Measurements from ENCODE around the gene EFCAB7.

DNA sequence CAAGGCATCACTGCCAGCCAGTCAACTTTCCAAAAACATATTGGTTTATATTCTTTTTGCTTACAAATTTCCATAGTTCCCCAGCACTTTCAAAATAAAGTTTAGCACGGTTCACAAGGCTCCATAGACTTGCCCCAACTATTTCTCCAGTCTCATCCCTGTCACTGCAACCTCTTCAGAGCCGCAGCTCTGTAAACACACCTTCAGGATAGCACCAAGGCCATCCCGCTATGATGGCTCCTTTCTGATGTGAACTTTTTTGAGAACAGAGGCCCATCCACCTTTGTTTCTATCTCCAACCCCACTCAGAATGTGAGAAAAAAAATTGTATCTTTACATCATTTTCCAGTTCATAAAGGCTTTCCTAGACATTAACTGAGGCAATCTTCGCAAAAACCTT is 96.2 kb downstream of the EFCAB7 start:
- TF ChIP-seq, protein P1, sequence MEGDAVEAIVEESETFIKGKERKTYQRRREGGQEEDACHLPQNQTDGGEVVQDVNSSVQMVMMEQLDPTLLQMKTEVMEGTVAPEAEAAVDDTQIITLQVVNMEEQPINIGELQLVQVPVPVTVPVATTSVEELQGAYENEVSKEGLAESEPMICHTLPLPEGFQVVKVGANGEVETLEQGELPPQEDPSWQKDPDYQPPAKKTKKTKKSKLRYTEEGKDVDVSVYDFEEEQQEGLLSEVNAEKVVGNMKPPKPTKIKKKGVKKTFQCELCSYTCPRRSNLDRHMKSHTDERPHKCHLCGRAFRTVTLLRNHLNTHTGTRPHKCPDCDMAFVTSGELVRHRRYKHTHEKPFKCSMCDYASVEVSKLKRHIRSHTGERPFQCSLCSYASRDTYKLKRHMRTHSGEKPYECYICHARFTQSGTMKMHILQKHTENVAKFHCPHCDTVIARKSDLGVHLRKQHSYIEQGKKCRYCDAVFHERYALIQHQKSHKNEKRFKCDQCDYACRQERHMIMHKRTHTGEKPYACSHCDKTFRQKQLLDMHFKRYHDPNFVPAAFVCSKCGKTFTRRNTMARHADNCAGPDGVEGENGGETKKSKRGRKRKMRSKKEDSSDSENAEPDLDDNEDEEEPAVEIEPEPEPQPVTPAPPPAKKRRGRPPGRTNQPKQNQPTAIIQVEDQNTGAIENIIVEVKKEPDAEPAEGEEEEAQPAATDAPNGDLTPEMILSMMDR (IDR thresholded peaks at IDR 0.05; ENCODE audit: low read depth, low read length): no peak
- TF ChIP-seq EZH2phosphoT487 (IDR thresholded peaks at IDR 0.05; ENCODE audit: low read depth): no peak

Measured in OCI-LY3 (cell line).